Measurements from ENCODE around the gene IZUMO1.
"Not testable (repeated sequence)": the region's sequence is repeated elsewhere in the genome, so short reads cannot be mapped to it uniquely, and the experiment has no call there.

The IZUMO1 gene

DNA sequence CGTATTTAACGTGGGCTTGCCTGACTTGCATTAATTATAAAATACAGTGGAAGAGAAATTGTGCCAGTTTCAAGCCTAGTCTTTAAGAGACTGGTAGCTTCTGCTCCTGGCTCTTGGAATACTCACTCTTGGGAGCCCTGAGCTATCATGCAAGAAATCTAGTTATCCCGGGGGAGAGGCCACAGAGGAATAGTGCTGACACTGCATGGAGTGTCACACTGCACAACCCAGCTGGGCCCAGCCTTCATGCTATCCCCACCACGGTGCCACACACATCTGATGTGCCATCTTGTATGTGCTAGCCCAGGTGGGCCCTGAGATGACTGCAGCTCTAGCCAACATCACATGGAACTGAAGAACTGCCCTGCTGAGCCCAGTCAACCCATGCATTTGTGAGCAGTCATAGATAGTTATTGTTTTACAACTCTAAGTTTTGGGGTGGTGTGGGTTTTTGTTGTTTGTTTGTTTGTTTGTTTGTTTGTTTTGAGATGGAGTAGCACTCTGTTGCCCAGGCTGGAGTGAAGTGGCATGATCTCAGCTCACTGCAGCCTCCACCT, 35.5 kb downstream of the IZUMO1 start:
- DNase-seq, result no peak

DNA sequence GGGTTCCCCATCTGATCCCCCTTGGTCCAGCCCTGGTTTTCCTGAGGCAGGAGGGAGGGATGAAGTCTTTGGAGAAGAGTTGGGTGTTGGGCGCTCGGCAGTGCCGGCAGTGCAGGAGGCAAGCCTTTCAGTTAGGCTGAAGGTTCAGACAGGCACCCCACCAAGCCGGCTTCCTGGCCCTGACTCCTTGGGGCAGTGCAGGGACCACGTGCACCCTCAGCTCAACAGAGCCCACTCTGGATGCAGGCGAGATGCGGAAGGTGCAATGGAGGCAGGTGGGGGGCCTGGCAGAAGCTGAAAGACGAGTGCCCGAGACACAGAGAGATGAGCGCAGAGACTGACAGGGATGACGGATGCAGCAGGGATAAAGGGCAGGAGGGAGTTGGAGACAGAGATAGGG, 38.2 kb downstream of the IZUMO1 start:
- no peak for DNase-seq

DNA sequence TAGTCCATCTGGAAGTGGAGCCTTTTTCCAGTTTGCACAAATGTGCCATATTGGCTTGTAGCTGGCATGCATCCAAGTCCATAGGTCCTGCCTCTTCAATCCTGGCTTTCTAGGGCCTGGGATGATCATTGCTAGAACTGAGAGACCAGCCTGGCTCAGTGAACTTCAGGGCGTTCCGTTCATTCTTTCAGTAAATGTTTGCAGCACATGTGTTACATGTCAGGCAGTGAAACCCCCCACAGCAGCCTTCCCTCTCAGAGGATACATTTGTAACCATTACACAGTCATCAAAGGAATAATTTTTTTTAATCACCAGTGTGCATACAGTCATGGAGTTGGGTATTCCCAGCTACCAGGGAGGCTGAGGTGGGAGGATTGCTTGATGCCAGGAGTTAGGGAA, 41.3 kb downstream of the IZUMO1 start:
- DNase-seq, result no peak

DNA sequence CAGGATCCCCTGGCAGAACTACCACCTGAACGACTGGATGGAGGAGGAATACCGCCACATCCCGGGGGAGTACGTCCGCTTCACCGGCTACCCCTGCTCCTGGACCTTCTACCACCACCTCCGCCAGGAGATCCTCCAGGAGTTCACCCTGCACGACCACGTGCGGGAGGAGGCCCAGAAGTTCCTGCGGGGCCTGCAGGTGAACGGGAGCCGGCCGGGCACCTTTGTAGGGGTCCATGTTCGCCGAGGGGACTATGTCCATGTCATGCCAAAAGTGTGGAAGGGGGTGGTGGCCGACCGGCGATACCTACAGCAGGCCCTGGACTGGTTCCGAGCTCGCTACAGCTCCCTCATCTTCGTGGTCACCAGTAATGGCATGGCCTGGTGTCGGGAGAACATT, 43.4 kb downstream of the IZUMO1 start:
- DNase-seq, result no peak

DNA sequence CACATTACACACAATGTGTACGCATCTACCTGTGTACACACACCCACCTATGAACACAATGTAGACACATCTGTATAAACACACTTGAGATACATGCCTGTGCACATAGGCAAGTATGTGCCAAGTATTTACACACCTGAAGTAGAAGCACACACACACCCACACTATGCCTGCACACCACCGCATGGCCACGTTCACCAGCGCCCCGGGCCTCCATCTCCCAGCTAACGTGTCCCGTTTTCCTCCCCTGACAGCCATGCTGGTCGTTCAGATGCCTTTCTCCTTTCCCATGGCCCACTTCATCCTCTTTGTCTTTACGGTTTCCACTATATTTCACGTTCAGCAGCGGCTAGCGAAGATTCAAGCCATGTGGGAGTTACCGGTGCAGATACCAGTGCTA, 44.0 kb downstream of the IZUMO1 start:
- DNase-seq, result no peak

DNA sequence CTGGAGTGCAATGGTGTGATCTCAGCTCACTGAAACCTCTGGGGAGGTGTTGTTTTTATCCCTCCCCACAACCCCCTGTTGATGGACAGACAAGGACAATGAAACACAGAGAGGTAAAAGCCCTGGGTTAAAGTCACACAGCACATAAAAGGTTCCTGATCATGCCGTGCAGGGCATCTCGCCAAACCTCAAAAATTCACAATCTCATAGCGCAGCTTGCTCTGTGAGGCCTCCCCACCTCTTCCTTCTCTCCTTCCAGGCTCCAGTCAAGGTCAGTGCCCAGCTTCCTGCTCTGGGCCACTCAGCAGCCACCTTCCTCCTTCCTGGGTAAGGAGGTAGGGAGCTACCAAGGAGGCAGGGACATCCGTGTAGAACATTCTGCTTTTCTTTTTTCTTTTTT, 48.7 kb downstream of the IZUMO1 start:
- no peak for DNase-seq

DNA sequence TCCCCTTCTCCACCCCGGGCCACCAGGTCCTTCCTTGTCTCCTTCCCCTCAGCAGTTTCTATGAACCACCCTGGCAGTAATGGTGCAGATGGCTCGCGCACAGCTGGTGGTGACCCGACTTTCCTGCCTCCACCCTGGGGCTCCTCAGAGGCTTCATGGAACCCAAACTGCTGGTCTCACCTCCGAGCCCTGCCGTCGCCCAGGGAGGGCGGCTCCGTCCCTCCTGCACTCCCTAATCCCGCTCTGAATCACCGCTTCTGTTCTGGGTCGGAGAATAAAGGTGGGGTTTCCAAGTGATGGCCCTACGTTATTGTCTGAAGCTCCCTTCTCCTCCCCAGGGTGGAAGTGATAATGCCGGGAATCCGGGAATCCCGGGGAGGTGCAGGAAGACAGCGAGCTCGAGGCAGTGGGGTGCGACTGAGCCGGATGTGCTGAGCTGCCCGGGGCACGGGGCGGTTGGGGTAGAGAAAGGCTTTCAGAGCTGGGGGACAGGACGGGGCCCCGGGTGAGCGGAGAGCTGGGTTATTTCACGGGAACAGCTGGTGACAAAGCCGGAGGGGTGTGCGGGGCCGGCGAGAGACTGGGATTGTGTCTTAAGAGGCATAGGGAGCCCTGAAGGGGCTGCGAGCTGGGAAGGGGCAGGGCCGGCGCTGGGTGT, 50.2 kb downstream of the IZUMO1 start:
- no peak for DNase-seq

DNA sequence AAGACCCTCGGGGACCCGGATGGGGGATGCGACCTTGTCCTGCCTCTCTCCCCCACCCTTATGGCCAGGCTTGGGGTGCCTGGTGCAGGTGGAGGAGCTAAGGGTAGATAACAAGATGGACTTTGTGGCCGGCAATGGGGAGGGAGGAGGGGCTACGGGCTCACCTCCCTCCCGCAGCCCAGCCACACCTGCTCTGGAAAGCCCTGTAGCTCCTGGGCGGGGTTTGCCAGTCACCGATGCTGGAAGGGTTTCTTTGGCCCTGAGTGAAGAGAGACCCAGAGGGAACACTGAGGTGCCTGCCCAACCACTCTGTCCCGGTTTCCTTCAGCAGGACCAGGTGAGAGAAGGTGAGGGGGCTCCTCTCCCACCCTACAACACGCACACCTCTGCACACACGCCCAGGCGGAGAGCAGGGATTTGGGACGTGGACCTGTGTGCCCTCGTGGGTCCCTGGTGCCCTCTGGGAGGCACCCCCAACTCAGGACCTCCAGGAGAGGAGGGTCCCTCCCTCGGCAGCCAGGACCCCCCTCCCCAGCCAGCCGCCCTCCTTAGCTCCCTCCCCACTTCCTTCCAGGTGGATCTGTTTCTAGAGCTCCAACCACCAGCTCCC, 50.9 kb downstream of the IZUMO1 start, which contains the start of gene FUT2:
TSS of gene FUT2 (plus strand) at position 229 of the 610 bp plus-strand sequence. CDS start 6,986 bp downstream, outside the sequence.
- DNase-seq, result no peak

DNA sequence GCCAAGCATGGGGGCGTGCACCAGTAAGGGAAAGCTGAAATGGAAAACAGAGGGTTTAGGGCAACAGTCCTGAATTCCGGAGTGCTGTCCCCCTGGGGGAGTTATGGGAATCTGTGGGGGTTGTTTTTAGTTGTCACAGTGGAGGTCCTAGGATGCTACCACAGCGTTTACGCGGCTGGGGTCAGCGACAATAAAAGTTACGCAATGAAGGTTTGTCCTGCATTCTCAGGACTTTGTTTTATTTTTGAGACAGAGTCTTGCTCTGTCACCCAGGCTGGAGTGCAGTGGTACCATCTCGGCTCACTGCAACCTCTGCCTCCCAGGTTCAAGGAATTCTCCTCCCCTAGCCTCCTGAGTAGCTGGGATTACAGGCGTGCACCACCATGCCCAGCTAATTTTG, 53.1 kb downstream of the IZUMO1 start:
- not testable (repeated sequence) for DNase-seq

All from activated T-cell treated with anti-CD3 and anti-CD28 coated beads for 4 hours (primary cell).